K562 (cell line): ENCODE measurements around the gene MIER2. TPM values are rescaled to one million over a fixed set of nuclear protein-coding genes. Genes with fewer than 3 reads are reported as not detected.

Experiments
- ATF4 ChIP-seq: fragments of 450-650 bp; formaldehyde crosslinking; IDR thresholded peaks from 2 replicates; pipeline ENCODE4 v1.4.0; 2022; ENCODE audit warnings: mild to moderate bottlenecking, moderate library complexity
- CBX5 ChIP-seq: IDR thresholded peaks from 2 replicates; pipeline ENCODE4 v1.6.1; 2014; ENCODE audit warnings: low read depth, borderline replicate concordance
- CCAR2 ChIP-seq: fragments of 200-400 bp; formaldehyde crosslinking; IDR thresholded peaks from 2 replicates; pipeline ENCODE4 v1.6.1; 2017; ENCODE audit warnings: mild to moderate bottlenecking, low read depth, low read length
- CHD2 ChIP-seq: IDR thresholded peaks from 2 replicates; pipeline ENCODE4 v1.6.1; 2011; ENCODE audit warnings: low read depth, low read length
- FOXM1 ChIP-seq, 2 experiments: fragments of 450-650 bp in 1 of 2; sonication (generic) in 1 of 2; formaldehyde crosslinking in 1 of 2; IDR thresholded peaks; 2 replicates each; pipeline versions ENCODE4 v1.6.1 to v1.9.0; 2017 to 2022; ENCODE audit warnings: low read depth in 2 of 2, mild to moderate bottlenecking in 2 of 2, missing genetic modification reagents in 1 of 2, moderate library complexity in 1 of 2
- FOXP4 ChIP-seq: sonication (generic); formaldehyde crosslinking; IDR thresholded peaks from 2 replicates; pipeline ENCODE4 v1.8.0; 2022; ENCODE audit warnings: mild to moderate bottlenecking, missing genetic modification reagents, borderline replicate concordance
- HLTF ChIP-seq: fragments of 450-650 bp; IDR thresholded peaks from 2 replicates; pipeline ENCODE4 v1.6.1; 2016
- HMGN3 ChIP-seq: IDR thresholded peaks from 2 replicates; pipeline ENCODE4 v1.6.1; 2011; ENCODE audit warnings: borderline replicate concordance, low read depth, mild to moderate bottlenecking, mixed read lengths, low read length; ENCODE audit not compliant: insufficient read length; ENCODE audit errors: extremely low read depth
- MEF2D ChIP-seq: conservative IDR thresholded peaks from 2 replicates; pipeline ENCODE4 v1.6.1; 2016; ENCODE audit warnings: low read depth, missing genetic modification characterization, missing compliant biosample characterization
- NR2C1 ChIP-seq, 2 experiments: fragments of 450-650 bp; IDR thresholded peaks; 2 replicates each; pipeline ENCODE4 v1.6.1; 2017; ENCODE audit warnings: mild to moderate bottlenecking in 2 of 2, antibody characterized with exemption in 1 of 2, inconsistent platforms in 1 of 2, missing compliant biosample characterization in 1 of 2, missing genetic modification characterization in 1 of 2
- POLR2AphosphoS5 ChIP-seq: IDR thresholded peaks from 2 replicates; pipeline ENCODE4 v1.6.1; 2011; ENCODE audit warnings: mild to moderate bottlenecking, low read depth, low read length, moderate library complexity; ENCODE audit not compliant: control insufficient read depth, insufficient read depth
- PTBP1 ChIP-seq: fragments of 200-400 bp; formaldehyde crosslinking; IDR thresholded peaks from 2 replicates; pipeline ENCODE4 v1.6.1; 2017; ENCODE audit warnings: low read depth, low read length
- RB1 ChIP-seq: fragments of 450-650 bp; IDR thresholded peaks from 2 replicates; pipeline ENCODE4 v1.6.1; 2017; ENCODE audit warnings: low read depth, mild to moderate bottlenecking
- RBM39 ChIP-seq: fragments of 200-400 bp; formaldehyde crosslinking; optimal IDR thresholded peaks from 2 replicates; pipeline ENCODE3; 2018; ENCODE audit warnings: low read depth, low read length
- ZNF282 ChIP-seq: sonication (generic); formaldehyde crosslinking; IDR thresholded peaks from 2 replicates; pipeline ENCODE4 v1.8.1; 2023; ENCODE audit warnings: missing genetic modification reagents
- ZNF444 ChIP-seq: fragments of 250-450 bp; sonication (Bioruptor Pico); IDR thresholded peaks from 2 replicates; pipeline ENCODE4 v1.4.0; 2020; ENCODE audit warnings: mild to moderate bottlenecking, moderate library complexity
- ZNF696 ChIP-seq: fragments of 250-450 bp; sonication (Bioruptor Pico); conservative IDR thresholded peaks from 2 replicates; pipeline ENCODE4 v1.4.0; 2020; ENCODE audit warnings: mild to moderate bottlenecking, moderate library complexity
- polyA plus RNA-seq, 8 experiments: library from polyadenylated mRNA; depleted of rRNA in 4 of 8; stranded (reverse) in 5 of 8; unstranded in 3 of 8; fragments of >200 nt; fragmentation: Nextera tagmentation in 2 of 8; fragmentation: Illumina TruSeq in 1 of 8; extraction: Ambion mirVana in 2 of 8; extraction: Trizol in 1 of 8; gene quantifications; 2 replicates each; pipeline versions ENCODE4 v1.2.1 to v1.2.3, GENCODE V29; 2011 to 2014; ENCODE audit warnings: inconsistent platforms in 1 of 8, missing spikeins in 1 of 8
- total RNA-seq, 7 experiments: library from RNA; depleted of rRNA in 6 of 7; stranded (reverse); fragments of >200 nt in 6 of 7; fragmentation: Illumina TruSeq in 2 of 7; extraction: Trizol in 2 of 7; gene quantifications; 2 replicates each; pipeline versions ENCODE4 v1.2.1 to v1.2.3, GENCODE V29; 2011 to 2021; ENCODE audit warnings: low replicate concordance in 1 of 7
- TF ChIP-seq, protein P1 (sequence below): IDR thresholded peaks from 2 replicates; pipeline ENCODE4 v1.6.1; 2012; ENCODE audit warnings: low read depth, low read length, improper control_type of control experiment, borderline replicate concordance
- TF ChIP-seq, protein P2 (sequence below), 2 experiments: fragments of 450-650 bp in 1 of 2; IDR thresholded peaks; 2 replicates each; pipeline ENCODE4 v1.6.1; 2011 to 2017; ENCODE audit warnings: low read depth in 2 of 2, antibody characterized with exemption in 1 of 2, borderline replicate concordance in 1 of 2, low read length in 1 of 2, mild to moderate bottlenecking in 1 of 2, mixed read lengths in 1 of 2; ENCODE audit not compliant: control insufficient read depth in 1 of 2

The MIER2 gene
- total and polyA plus RNA-seq, 9 of the 15 experiments (the other 6 are each of a cell fraction or from before 2014, with no cell fraction given) = 0.46 to 34.7 (median 15.6) TPM

- TF ChIP-seq FOXP4 (CRISPR knock-in tag) = no peak
- no peak for TF ChIP-seq RBM39
- no peak for TF ChIP-seq ZNF444 (CRISPR knock-in tag)
- peak; percentile 49; the same call in 1 of the 2 replicates for TF ChIP-seq RB1
- peak; percentile 28 for TF ChIP-seq HMGN3
- no peak for TF ChIP-seq HLTF
- TF ChIP-seq, protein P1, sequence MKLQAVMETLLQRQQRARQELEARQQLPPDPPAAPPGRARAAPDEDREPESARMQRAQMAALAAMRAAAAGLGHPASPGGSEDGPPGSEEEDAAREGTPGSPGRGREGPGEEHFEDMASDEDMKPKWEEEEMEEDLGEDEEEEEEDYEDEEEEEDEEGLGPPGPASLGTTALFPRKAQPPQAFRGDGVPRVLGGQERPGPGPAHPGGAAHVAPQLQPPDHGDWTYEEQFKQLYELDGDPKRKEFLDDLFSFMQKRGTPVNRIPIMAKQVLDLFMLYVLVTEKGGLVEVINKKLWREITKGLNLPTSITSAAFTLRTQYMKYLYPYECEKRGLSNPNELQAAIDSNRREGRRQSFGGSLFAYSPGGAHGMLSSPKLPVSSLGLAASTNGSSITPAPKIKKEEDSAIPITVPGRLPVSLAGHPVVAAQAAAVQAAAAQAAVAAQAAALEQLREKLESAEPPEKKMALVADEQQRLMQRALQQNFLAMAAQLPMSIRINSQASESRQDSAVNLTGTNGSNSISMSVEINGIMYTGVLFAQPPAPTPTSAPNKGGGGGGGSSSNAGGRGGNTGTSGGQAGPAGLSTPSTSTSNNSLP = no peak
- no peak for TF ChIP-seq ZNF696
- TF ChIP-seq MEF2D (tag) = no peak
- TF ChIP-seq FOXM1 (IDR thresholded peaks at IDR 0.05; ENCODE audit: low read depth) = no peak
- TF ChIP-seq FOXM1 (CRISPR knock-in tag; IDR thresholded peaks at IDR 0.05; ENCODE audit: low read depth) = no peak
- no peak for TF ChIP-seq PTBP1
- TF ChIP-seq POLR2AphosphoS5 = no peak
- TF ChIP-seq CBX5 = no peak
- no peak for TF ChIP-seq ATF4 (CRISPR knock-in tag)
- no peak for TF ChIP-seq CCAR2
- no peak for TF ChIP-seq CHD2
- TF ChIP-seq, protein P2, sequence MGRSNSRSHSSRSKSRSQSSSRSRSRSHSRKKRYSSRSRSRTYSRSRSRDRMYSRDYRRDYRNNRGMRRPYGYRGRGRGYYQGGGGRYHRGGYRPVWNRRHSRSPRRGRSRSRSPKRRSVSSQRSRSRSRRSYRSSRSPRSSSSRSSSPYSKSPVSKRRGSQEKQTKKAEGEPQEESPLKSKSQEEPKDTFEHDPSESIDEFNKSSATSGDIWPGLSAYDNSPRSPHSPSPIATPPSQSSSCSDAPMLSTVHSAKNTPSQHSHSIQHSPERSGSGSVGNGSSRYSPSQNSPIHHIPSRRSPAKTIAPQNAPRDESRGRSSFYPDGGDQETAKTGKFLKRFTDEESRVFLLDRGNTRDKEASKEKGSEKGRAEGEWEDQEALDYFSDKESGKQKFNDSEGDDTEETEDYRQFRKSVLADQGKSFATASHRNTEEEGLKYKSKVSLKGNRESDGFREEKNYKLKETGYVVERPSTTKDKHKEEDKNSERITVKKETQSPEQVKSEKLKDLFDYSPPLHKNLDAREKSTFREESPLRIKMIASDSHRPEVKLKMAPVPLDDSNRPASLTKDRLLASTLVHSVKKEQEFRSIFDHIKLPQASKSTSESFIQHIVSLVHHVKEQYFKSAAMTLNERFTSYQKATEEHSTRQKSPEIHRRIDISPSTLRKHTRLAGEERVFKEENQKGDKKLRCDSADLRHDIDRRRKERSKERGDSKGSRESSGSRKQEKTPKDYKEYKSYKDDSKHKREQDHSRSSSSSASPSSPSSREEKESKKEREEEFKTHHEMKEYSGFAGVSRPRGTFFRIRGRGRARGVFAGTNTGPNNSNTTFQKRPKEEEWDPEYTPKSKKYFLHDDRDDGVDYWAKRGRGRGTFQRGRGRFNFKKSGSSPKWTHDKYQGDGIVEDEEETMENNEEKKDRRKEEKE (IDR thresholded peaks at IDR 0.05; ENCODE audit: borderline replicate concordance in 1 of 2, control insufficient read depth in 1 of 2, low read depth in 2 of 2, low read length in 1 of 2) = no peak
- no peak for TF ChIP-seq ZNF282
- no peak for TF ChIP-seq NR2C1 (IDR thresholded peaks at IDR 0.05)
- TF ChIP-seq NR2C1 (tag; IDR thresholded peaks at IDR 0.05) = no peak
Observed at GRCh38 chr19:343941-344624, 513 bp downstream of the MIER2 start (continued).
